HG03469 (cell line): ENCODE measurements around the gene MVB12B.

Source experiments
- ATAC-seq: cut with Tn5 transposase; IDR thresholded peaks from one replicate; pipeline ENCODE4 v1.9.1; 2021; ENCODE audit warnings: mild to moderate bottlenecking, moderate library complexity, moderate number of reproducible peaks; ENCODE audit not compliant: unreplicated experiment

The MVB12B gene

GRCh38 chr9:126485662-126486061, 159.0 kb downstream of the MVB12B start:
- ATAC-seq: no peak

- no peak for ATAC-seq
Observed at GRCh38 chr9:126486276-126486675, 159.6 kb downstream of the MVB12B start.

GRCh38 chr9:126487856-126488255, 161.2 kb downstream of the MVB12B start:
- ATAC-seq: no peak

GRCh38 chr9:126488310-126488709, 161.7 kb downstream of the MVB12B start:
- ATAC-seq: no peak

- ATAC-seq: no peak
Observed at GRCh38 chr9:126488881-126489404, 162.3 kb downstream of the MVB12B start.

- no peak for ATAC-seq
Observed at GRCh38 chr9:126489581-126490213, 163.1 kb downstream of the MVB12B start.

- ATAC-seq: no peak
Observed at GRCh38 chr9:126490214-126490631, 163.6 kb downstream of the MVB12B start.

- ATAC-seq: no peak
Observed at GRCh38 chr9:126490871-126491567, 164.4 kb downstream of the MVB12B start.

GRCh38 chr9:126491568-126491879, 164.9 kb downstream of the MVB12B start:
- ATAC-seq: no peak

GRCh38 chr9:126491949-126492348, 165.3 kb downstream of the MVB12B start:
- no peak for ATAC-seq

- ATAC-seq: no peak
Observed at GRCh38 chr9:126494264-126494663, 167.6 kb downstream of the MVB12B start.

- no peak for ATAC-seq
Observed at GRCh38 chr9:126494746-126495145, 168.1 kb downstream of the MVB12B start.

- ATAC-seq: no peak
Observed at GRCh38 chr9:126495411-126496180, 169.0 kb downstream of the MVB12B start.

- no peak for ATAC-seq
Observed at GRCh38 chr9:126496181-126496576, 169.6 kb downstream of the MVB12B start.

- no peak for ATAC-seq
Observed at GRCh38 chr9:126496781-126497659, 170.4 kb downstream of the MVB12B start.

GRCh38 chr9:126497660-126498275, 171.1 kb downstream of the MVB12B start:
- ATAC-seq: no peak

- no peak for ATAC-seq
Observed at GRCh38 chr9:126498331-126498730, 171.7 kb downstream of the MVB12B start.

- no peak for ATAC-seq
Observed at GRCh38 chr9:126499005-126499910, 172.6 kb downstream of the MVB12B start.

- ATAC-seq: no peak
Observed at GRCh38 chr9:126499911-126500599, 173.4 kb downstream of the MVB12B start.
